ENCODE measurements around the gene PLEKHO2. TPM values are rescaled to one million over a fixed set of nuclear protein-coding genes. Genes with fewer than 3 reads are reported as not detected.

PLEKHO2 gene
- total and polyA plus RNA-seq, 10 of the 15 experiments (the other 5 are each of a cell fraction or from before 2014, with no cell fraction given) = 1.4 to 25.6 (median 20.5) TPM

GRCh38 chr15:64842986-64843561, 1.4 kb downstream of the PLEKHO2 start:
- peaks cover 26% of the 10 kb centered on the region for H3K4me1 ChIP-seq (ENCODE audit: control insufficient read depth, insufficient read depth, low read length)
- peak overlapping the region; percentile 67 for H3K27ac ChIP-seq (ENCODE audit: control insufficient read depth, insufficient read depth)
- in situ Hi-C loops (cut with MboI) = no loop called here
- no peaks in the 10 kb centered on the region for H3K27me3 ChIP-seq (replicated peaks in 1 of 2; ENCODE audit: control insufficient read depth in 2 of 2, insufficient read depth in 2 of 2, low read length in 1 of 2)
- CTCF ChIA-PET = interaction anchor here (0.7 to 5.1 kb wide), 8 partner anchors 8 to 195 kb away, joined by 3 to 78 read pairs (median 15); no protein-coding TSS in a partner anchor
- RAD21 ChIA-PET (ENCODE audit: unreplicated experiment) = interaction anchor here (0.7 to 6.8 kb wide), 12 partner anchors 17 to 166 kb away, joined by 3 to 129 read pairs (median 10); partner anchors contain the start of gene PIF1
- H4K20me1 ChIP-seq (ENCODE audit: control insufficient read depth, insufficient read depth) = no peaks in the 10 kb centered on the region
- SMC1A ChIA-PET (ENCODE audit: uncharacterized antibody, unreplicated experiment) = interaction anchor here (0.8 to 6.5 kb wide), 12 partner anchors 8 to 56 kb away, joined by 3 to 116 read pairs (median 4); partner anchors contain the start of gene PIF1
- no peaks in the 10 kb centered on the region for H3K9me3 ChIP-seq (replicated peaks; ENCODE audit: control insufficient read depth, insufficient read depth, low read length)
- DNase-seq (ENCODE audit: low read depth, low spot score) = no peak
- BruUV-seq (replicated peaks) = no TSS peak
- POLR2A ChIA-PET = interaction anchor here (0.6 to 5.3 kb wide), 12 partner anchors 8 to 140 kb away, joined by 3 to 127 read pairs (median 4); partner anchors contain the start of gene PIF1
- WGBS (ENCODE audit: insufficient coverage, insufficient replicate concordance, low lambda C conversion rate, missing lambda C conversion rate) = 0% methylated on average over 7 of the region's 7 CpGs
- H2AFZ ChIP-seq (ENCODE audit: control insufficient read depth, low read depth, low read length) = no peak overlapping the region
- H3K4me3 ChIP-seq = peak overlapping the region; percentile 99
- H3K36me3 ChIP-seq (ENCODE audit: control insufficient read depth in 2 of 2, insufficient read depth in 2 of 2, low read length in 1 of 2) = no peaks in the 10 kb centered on the region
- FAIRE-seq = no peak
- H3K79me2 ChIP-seq (ENCODE audit: control insufficient read depth, insufficient read depth, low read length) = peaks cover 63% of the 10 kb centered on the region
- H3K9ac ChIP-seq (ENCODE audit: control insufficient read depth, insufficient read depth, low read length) = peak overlapping the region; percentile 81
- peak; percentile 9 for ATAC-seq
- H3K4me2 ChIP-seq (ENCODE audit: control insufficient read depth, insufficient read depth) = peak overlapping the region; percentile 99
- intact Hi-C loops (cut with micrococcal nuclease; ENCODE audit: unreplicated experiment) = no loop called here
- TF ChIP-seq SPI1 (IDR thresholded peaks at IDR 0.05; ENCODE audit: borderline replicate concordance, insufficient read depth, low read depth, low read length) = peak; percentile 85
- TF ChIP-seq PAX5 (IDR thresholded peaks at IDR 0.05; ENCODE audit: borderline replicate concordance, low read depth, low read length) = no peak
- 0 out of 2 replicates have a peak, but pooled peaks have one; percentile 16 for TF ChIP-seq CBFB (IDR thresholded peaks at IDR 0.05; ENCODE audit: low read depth)
- TF ChIP-seq BRCA1 (IDR thresholded peaks at IDR 0.05; ENCODE audit: low read depth, low read length) = no peak
- TF ChIP-seq ATF3 (IDR thresholded peaks at IDR 0.05; ENCODE audit: borderline replicate concordance, extremely low read depth, low read depth, low read length) = no peak
- TF ChIP-seq EED (IDR thresholded peaks at IDR 0.05; ENCODE audit: low read depth) = no peak
- TF ChIP-seq E2F8 (IDR thresholded peaks at IDR 0.05; ENCODE audit: low read depth, partially characterized antibody) = no peak
- TF ChIP-seq KDM1A (IDR thresholded peaks at IDR 0.05; ENCODE audit: borderline replicate concordance) = no peak
- TF ChIP-seq FOXM1 (IDR thresholded peaks at IDR 0.05; ENCODE audit: low read depth, low read length) = no peak
- TF ChIP-seq MLLT1 (IDR thresholded peaks at IDR 0.05) = no peak
- TF ChIP-seq STAT1 (conservative IDR thresholded peaks at IDR 0.05) = no peak
- TF ChIP-seq SMAD5 (IDR thresholded peaks at IDR 0.05; ENCODE audit: low read depth) = no peak
- TF ChIP-seq ESRRA (IDR thresholded peaks at IDR 0.05; ENCODE audit: low read length) = no peak
- no peak for TF ChIP-seq E2F4 (IDR thresholded peaks at IDR 0.05; ENCODE audit: low read depth, low read length)
- TF ChIP-seq ZZZ3 (IDR thresholded peaks at IDR 0.05; ENCODE audit: control insufficient read depth, insufficient read length, low read depth) = no peak
- TF ChIP-seq ATF7 (IDR thresholded peaks at IDR 0.05; ENCODE audit: low read depth) = no peak; the same call in 1 of the 2 replicates
- peak; percentile 47 for TF ChIP-seq IKZF1 (conservative IDR thresholded peaks at IDR 0.05)
- TF ChIP-seq IKZF2 (IDR thresholded peaks at IDR 0.05) = 0 out of 4 replicates have a peak, but pooled peaks of 1 of the 2 experiments have one; percentile 14
- peak; percentile 67; the same call in 1 of the 2 replicates for TF ChIP-seq NFYB (IDR thresholded peaks at IDR 0.05; ENCODE audit: insufficient read depth, low read depth, low read length)
- TF ChIP-seq ZNF622 (IDR thresholded peaks at IDR 0.05) = no peak
